ENCODE data around the gene POLA1. TPM values are rescaled to one million over a fixed set of nuclear protein-coding genes. Genes with fewer than 3 reads are reported as not detected.
A peak's percentile ranks its signal among the peaks of the same experiment; 100 is the strongest.

POLA1 gene
- total RNA-seq, 1 donor from 2014 or later = 11.1 TPM

DNA sequence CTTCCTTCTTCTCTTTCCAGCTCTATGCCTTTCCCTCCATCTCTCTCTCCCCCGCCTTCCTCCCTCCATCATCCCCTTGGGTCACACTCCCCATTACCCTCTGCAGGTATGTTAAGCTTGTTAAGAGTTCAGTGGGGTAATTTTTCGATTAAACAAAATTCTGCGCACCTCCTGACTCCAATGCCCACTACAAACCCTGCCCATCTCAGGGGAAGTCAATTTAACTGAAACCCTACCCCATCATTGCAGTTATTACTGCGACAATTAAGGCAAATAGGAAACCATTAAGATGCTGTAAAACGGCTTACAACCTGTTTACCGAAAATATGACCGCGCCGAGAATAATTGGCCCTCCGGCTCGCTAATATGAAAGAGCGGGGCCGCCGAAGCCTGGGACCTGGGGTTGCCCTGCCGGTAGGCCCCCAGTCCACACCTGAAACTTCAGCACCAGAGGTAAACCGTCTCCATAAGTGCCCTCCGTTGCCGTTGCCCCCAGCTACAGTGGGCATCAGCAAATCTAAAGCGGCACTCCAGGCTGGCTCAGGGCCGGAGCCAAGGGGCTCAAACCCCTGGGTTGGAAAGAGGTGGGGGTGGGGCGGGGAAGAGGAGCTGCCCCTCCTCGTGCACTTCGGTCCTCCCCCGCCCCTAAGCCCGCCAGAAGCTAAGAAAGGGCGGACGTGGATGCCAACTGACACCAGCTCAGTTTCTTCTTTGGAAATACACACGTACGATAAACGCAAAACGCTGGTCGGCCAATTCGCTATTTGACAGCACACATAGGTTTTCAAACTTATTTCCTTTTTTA lies 317.3 kb downstream of the POLA1 start:
- DNase-seq = no peak
- Histone ChIP-seq H3K27ac (no peak overlapping the region), H3K36me3 (no peaks in the 10 kb centered on the region), H3K4me3 (no peak overlapping the region), H3K4me1 (peaks cover 4% of the 10 kb centered on the region), H3K27me3 (peaks cover 76% of the 10 kb centered on the region), H3K9me3 (no peaks in the 10 kb centered on the region)
- no peak for ATAC-seq
- intact Hi-C loops (cut with DNase I) = no loop called here
- TF ChIP-seq, protein P1, sequence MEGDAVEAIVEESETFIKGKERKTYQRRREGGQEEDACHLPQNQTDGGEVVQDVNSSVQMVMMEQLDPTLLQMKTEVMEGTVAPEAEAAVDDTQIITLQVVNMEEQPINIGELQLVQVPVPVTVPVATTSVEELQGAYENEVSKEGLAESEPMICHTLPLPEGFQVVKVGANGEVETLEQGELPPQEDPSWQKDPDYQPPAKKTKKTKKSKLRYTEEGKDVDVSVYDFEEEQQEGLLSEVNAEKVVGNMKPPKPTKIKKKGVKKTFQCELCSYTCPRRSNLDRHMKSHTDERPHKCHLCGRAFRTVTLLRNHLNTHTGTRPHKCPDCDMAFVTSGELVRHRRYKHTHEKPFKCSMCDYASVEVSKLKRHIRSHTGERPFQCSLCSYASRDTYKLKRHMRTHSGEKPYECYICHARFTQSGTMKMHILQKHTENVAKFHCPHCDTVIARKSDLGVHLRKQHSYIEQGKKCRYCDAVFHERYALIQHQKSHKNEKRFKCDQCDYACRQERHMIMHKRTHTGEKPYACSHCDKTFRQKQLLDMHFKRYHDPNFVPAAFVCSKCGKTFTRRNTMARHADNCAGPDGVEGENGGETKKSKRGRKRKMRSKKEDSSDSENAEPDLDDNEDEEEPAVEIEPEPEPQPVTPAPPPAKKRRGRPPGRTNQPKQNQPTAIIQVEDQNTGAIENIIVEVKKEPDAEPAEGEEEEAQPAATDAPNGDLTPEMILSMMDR (IDR thresholded peaks at IDR 0.05) = no peak

DNA sequence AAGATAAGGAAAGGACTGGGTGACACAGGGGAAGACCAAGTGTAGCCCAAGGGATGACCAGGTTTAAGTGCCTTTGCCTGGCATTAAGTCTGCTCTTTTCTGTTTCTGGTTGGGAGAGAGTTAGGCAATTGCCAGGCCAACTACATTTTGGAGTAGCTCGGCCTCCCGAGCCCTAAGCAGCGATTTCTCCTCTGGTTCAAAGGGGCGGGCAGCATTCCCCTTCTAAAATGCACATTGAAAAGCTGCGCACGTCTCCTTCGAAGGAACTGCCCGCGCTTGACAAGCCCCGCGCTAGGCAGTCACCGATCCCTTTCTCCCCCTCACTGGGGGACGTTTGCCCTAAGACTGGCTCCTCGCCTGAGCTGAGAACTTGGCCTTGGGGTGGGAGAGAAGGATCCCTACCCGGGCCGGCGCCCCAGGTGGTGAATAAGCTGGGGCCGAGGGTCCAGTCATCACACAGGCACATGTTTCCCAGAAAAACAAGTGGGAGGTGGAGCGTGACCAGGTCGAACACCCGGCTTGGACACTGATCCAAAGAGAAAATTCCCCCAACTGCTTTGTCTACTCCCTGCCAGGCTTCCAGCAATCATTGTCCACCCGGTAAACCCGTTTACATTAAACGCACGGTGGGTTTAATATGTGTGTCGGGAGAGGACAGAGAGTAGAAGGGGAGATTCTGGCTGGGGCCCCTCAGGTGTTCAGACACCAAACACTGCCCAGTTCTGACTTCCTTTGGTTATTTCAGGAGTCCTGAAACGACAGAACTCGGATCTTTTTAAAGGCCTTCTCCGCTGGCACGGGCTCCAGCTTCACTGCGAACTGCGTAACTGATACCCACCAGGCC lies 318.1 kb downstream of the POLA1 start:
- H3K4me1 ChIP-seq = peaks cover 4% of the 10 kb centered on the region
- H3K27me3 ChIP-seq = peaks cover 76% of the 10 kb centered on the region
- TF ChIP-seq, protein P1 (IDR thresholded peaks at IDR 0.05) = no peak
- no peak for DNase-seq
- no peaks in the 10 kb centered on the region for H3K36me3 ChIP-seq
- intact Hi-C loops (cut with DNase I) = no loop called here
- no peak for ATAC-seq
- no peaks in the 10 kb centered on the region for H3K9me3 ChIP-seq
- H3K4me3 ChIP-seq = no peak overlapping the region
- no peak overlapping the region for H3K27ac ChIP-seq

DNA sequence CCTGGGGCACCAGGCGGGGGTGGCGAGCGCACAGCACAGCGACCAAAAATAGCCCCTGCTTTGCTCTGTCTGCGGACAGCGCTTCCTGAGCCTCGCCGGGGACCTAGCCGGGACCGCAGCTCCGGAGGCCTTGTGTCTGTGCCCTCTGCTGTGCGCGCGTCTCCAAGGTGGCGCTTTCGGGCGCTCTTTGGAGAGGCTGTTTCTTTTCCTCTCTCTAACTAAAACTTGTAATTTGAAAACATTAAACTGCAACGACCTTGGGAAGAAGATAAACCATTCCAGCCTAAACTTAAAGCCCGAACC lies 318.7 kb downstream of the POLA1 start:
- H3K27me3 ChIP-seq = peaks cover 76% of the 10 kb centered on the region
- intact Hi-C loops (cut with DNase I) = no loop called here
- H3K9me3 ChIP-seq = no peaks in the 10 kb centered on the region
- no peak overlapping the region for H3K4me3 ChIP-seq
- H3K4me1 ChIP-seq = peaks cover 4% of the 10 kb centered on the region
- TF ChIP-seq, protein P1 (IDR thresholded peaks at IDR 0.05) = no peak
- DNase-seq (no peak), ATAC-seq (no peak)
- H3K27ac ChIP-seq = no peak overlapping the region
- no peaks in the 10 kb centered on the region for H3K36me3 ChIP-seq

DNA sequence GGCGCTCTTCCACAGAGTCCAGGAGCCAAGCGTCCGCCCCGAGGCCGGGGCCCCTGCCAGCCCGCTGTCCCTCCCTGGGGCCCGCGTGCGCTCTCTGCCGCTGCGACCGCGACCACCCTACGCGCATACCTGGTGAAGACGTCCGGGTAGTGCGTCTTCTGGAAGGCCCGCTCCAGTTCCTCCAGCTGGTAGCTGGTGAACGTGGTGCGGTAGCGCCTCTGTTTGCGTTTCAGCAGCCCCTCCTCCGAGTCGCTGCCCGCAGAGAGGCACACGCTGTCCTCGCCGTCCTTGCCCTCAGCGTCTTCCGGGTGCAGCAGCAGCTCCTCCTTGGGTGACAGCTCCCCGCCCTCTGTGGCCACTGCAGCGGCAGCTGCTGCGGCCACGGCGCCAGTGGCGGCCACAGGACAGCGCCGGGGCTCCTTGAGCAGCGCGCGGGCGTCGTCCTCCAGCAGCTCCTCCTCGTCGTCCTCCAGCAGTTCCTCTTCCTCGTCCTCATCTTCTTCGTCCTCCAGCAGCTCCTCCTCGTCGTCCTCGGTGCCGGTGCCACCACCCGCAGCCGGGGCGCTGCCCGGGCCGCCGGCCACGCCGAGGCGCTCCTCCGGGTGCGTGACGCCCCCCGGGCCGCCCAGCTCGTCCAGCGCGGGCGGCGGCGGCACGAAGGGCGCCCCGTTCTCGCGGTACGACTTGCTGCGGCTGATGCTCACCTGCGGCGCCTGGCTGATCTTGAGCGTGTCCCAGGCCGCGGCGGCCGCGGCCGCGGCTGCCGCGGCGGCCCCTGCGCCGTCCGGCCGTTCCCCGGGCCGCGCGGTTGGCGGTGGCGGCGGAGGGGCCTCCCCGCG lies 319.3 kb downstream of the POLA1 start:
- TF ChIP-seq, protein P1 (IDR thresholded peaks at IDR 0.05) = no peak
- H3K27ac ChIP-seq = no peak overlapping the region
- H3K4me3 ChIP-seq = no peak overlapping the region
- DNase-seq (no peak), ATAC-seq (peak; percentile 39)
- no peaks in the 10 kb centered on the region for H3K9me3 ChIP-seq
- H3K36me3 ChIP-seq = no peaks in the 10 kb centered on the region
- intact Hi-C loops (cut with DNase I) = no loop called here
- peaks cover 4% of the 10 kb centered on the region for H3K4me1 ChIP-seq
- peaks cover 75% of the 10 kb centered on the region for H3K27me3 ChIP-seq

DNA sequence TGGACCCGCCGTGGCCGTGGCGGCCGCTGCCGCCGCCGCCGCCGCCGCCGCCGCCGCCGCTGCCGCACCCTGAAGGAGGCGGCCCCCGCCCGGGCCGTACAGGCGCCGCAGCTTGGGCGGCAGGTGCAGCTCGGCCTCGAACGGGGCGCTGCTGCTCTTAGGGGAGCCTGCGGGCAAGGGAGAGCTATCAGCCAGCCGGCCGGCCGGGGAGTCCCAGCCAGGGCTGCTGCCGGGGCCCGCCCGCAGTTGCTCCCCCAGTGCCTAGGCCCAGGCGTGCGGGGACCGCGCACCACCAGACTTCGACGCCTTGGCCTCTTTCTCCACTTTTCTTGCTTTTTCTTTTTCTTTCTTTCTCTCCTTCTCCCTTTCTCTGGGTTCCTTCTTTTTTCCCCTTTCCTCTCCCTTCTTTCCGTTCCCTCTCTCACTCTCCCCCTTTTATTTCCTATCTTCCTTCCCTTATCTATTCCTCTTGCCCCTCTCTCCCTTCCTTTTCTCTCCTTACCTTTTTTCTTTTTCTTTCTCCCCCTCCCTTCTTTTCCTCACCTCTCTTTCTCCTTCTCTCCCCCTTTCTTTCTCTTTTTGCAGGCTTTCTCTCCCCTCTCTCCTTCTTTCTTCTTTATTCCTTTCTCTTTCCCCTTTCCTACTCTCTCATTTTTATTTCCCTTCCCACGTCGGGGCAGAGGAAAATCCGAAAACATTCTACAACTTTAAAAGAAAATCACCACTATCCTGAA lies 320.1 kb downstream of the POLA1 start:
- Histone ChIP-seq H3K4me1 (peaks cover 4% of the 10 kb centered on the region), H3K27me3 (peaks cover 78% of the 10 kb centered on the region), H3K36me3 (no peaks in the 10 kb centered on the region), H3K4me3 (no peak overlapping the region), H3K9me3 (no peaks in the 10 kb centered on the region), H3K27ac (no peak overlapping the region)
- DNase-seq (no peak), ATAC-seq (no peak)
- intact Hi-C loops (cut with DNase I) = no loop called here
- TF ChIP-seq, protein P1 (IDR thresholded peaks at IDR 0.05) = no peak
